Kidney (tissue), 14 donors: ENCODE results near the gene SLC22A4. TPM values are rescaled to one million over a fixed set of nuclear protein-coding genes. Genes with fewer than 3 reads are reported as not detected.

ENCODE experiments used
- DNase-seq, 5 donors: peaks; one replicate each; pipeline ENCODE4 v3.0.0-alpha.2; 2013 to 2020
- FAIRE-seq: peaks from 2 replicates; lab custom pipeline; 2012; peaks lifted over from hg19 to GRCh38; lab: Jason Lieb, UNC
- H3K27ac ChIP-seq, 2 donors: one replicate each; pipeline ENCODE4 v1.7.0; 2013; ENCODE audit warnings: low read depth in 2 of 2, low read length in 2 of 2, inconsistent platforms in 1 of 2
- H3K27me3 ChIP-seq: one replicate; pipeline ENCODE4 v1.7.1; 2013; ENCODE audit warnings: low read length, inconsistent platforms; ENCODE audit not compliant: control insufficient read depth, insufficient read depth
- H3K36me3 ChIP-seq, 3 donors: one replicate each; pipeline versions ENCODE4 v1.7.0 to v1.7.1; 2013; ENCODE audit warnings: low read length in 3 of 3, control low read depth in 1 of 3, inconsistent platforms in 1 of 3; ENCODE audit not compliant: insufficient read depth in 3 of 3, control insufficient read depth in 2 of 3
- H3K4me1 ChIP-seq, 3 donors: one replicate each; pipeline versions ENCODE4 v1.7.0 to v1.7.1; 2013; ENCODE audit warnings: low read length in 3 of 3, inconsistent platforms in 1 of 3, low read depth in 1 of 3; ENCODE audit not compliant: control insufficient read depth in 2 of 3, insufficient read depth in 2 of 3
- H3K4me3 ChIP-seq, 3 donors: one replicate each; pipeline versions ENCODE4 v1.7.0 to v1.8.1; 2013; ENCODE audit warnings: low read length in 3 of 3, control low read depth in 1 of 3, inconsistent platforms in 1 of 3
- H3K9ac ChIP-seq, 3 donors: one replicate each; pipeline versions ENCODE4 v1.7.0 to v1.7.1; 2013; ENCODE audit warnings: low read length in 3 of 3, control low read depth in 1 of 3, inconsistent platforms in 1 of 3
- H3K9me3 ChIP-seq, 3 donors: one replicate each; pipeline versions ENCODE4 v1.7.0 to v1.7.1; 2013; ENCODE audit warnings: low read length in 3 of 3, control low read depth in 1 of 3, inconsistent platforms in 1 of 3; ENCODE audit not compliant: control insufficient read depth in 2 of 3, insufficient read depth in 1 of 3
- CTCF ChIP-seq: IDR thresholded peaks from 3 replicates; pipeline ENCODE4 v1.5.1; 2012; ENCODE audit warnings: mild to moderate bottlenecking, moderate library complexity, borderline replicate concordance; ENCODE audit not compliant: insufficient read depth; ENCODE audit errors: extremely low read depth
- intact Hi-C: fragments of 100-400 bp; cut with DNase I; formaldehyde crosslinking; loops from one replicate; pipeline ENCODE4 v1.11.1; 2022
- polyA plus RNA-seq: library from polyadenylated mRNA; stranded (reverse); fragments of 350-450 nt; fragmentation: Illumina TruSeq; extraction: RNeasy Lipid Tissue Mini Kit (QIAGEN cat#74804); gene quantifications from one replicate; pipeline ENCODE4 v1.2.3, GENCODE V29; 2014; ENCODE audit warnings: low read depth, low replicate concordance; ENCODE audit not compliant: insufficient read depth
- total RNA-seq: library from RNA; stranded (reverse); fragmentation: NEBNext Ultra II Directional; extraction: Animal tissue kit (Norgen Biotek cat#: 25700); gene quantifications from one replicate; pipeline ENCODE4 v1.2.1, GENCODE V29; 2021
- donor health status: control.
- donor health status: control.
- donor health status: control.
- donor health status: control.
- donor health status: control.
- donor health status: DM: yes; HTN: yes; CAD: no.
- donor health status: Normal renal cell carcinoma (clear cell type).

Gene SLC22A4
- total and polyA plus RNA-seq, 2 donors from 2014 or later: 2.4 to 7.6 TPM

GRCh38 chr5:132264546-132265335 is 29.5 kb upstream of the SLC22A4 start:
- Histone ChIP-seq H3K27me3 (no peaks in the 10 kb centered on the region), H3K27ac (peak overlapping the region; percentile 55 to 66), H3K36me3 (peaks cover 0 to 16% (median 3%) of the 10 kb centered on the region in 3 donors), H3K4me3 (no peak overlapping the region), H3K9ac (no peak overlapping the region), H3K4me1 (peaks cover 0 to 28% (median 11%) of the 10 kb centered on the region in 3 donors), H3K9me3 (no peaks in the 10 kb centered on the region)
- TF ChIP-seq CTCF: no peak
- FAIRE-seq (no peak), DNase-seq (peak in 1 of 5 donors; percentile 63)
- intact Hi-C loops: no loop called here

DNA sequence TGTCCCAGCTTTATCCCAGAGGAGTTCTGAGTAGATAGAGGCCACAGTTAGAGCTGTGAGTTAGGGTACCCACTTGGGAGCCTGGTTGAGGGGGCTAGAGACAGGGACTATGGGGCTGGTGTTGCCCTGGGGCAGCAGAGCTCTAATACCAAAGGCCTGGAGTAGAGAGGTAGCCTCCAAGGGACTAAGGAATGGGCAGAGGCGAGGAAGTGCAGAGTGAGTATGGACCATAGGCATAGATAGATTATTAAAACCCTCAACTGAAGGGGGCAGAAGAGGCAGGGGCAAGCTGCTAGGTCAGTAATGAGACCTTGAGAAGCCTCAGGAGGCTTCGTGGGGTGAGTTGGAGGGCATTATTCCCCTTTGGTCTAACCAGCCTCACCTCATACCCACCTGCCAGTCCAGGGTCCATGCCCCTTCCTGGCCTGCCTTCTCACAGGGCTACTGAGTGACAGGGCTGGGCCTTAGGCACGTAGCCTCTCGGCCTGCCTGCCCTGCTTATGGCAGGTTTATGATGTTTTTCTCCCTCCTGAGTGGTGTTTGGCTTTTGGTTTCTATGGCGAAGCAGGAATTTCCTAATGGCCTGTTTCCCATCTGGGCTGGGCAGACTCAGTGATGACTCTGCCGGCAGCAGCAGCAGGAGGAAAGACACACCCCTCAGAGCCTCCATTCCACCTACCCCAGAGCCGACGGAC is 28.7 kb upstream of the SLC22A4 start:
- peak; percentile 77 to 92 (median 89) for DNase-seq
- Histone ChIP-seq H3K9me3 (no peaks in the 10 kb centered on the region), H3K36me3 (peaks cover 0 to 16% (median 3%) of the 10 kb centered on the region in 3 donors), H3K4me3 (no peak overlapping the region), H3K27ac (peak overlapping the region; percentile 55 to 66), H3K4me1 (peaks cover 0 to 31% (median 10%) of the 10 kb centered on the region in 3 donors), H3K9ac (no peak overlapping the region), H3K27me3 (no peaks in the 10 kb centered on the region)
- no peak for TF ChIP-seq CTCF
- intact Hi-C loops: no loop called here
- no peak for FAIRE-seq

- H3K27ac ChIP-seq: no peak overlapping the region
- H3K27me3 ChIP-seq: no peaks in the 10 kb centered on the region
- DNase-seq: peak in 1 of 5 donors; percentile 59
- no peak for FAIRE-seq
- intact Hi-C loops: no loop called here
- no peak for TF ChIP-seq CTCF
- H3K9me3 ChIP-seq: no peaks in the 10 kb centered on the region
- H3K36me3 ChIP-seq: peaks cover 0 to 16% (median 3%) of the 10 kb centered on the region in 3 donors
- H3K9ac ChIP-seq: peak overlapping the region in 1 of 3 donors; percentile 36
- no peak overlapping the region for H3K4me3 ChIP-seq
- H3K4me1 ChIP-seq: peaks cover 0 to 29% (median 10%) of the 10 kb centered on the region in 3 donors
These were observed 28.0 kb upstream of the SLC22A4 start for GRCh38 chr5:132266031-132266835.
